Colonic mucosa (tissue), 4 donors: ENCODE results near the gene PHRF1. TPM values are rescaled to one million over a fixed set of nuclear protein-coding genes. Genes with fewer than 3 reads are reported as not detected.
A peak's percentile ranks its signal among the peaks of the same experiment; 100 is the strongest.

ENCODE experiments used
- DNase-seq: peaks from one replicate; pipeline ENCODE4 v3.0.0-alpha.2; 2020
- H3K27ac ChIP-seq: fragments of 200-600 bp; one replicate; pipeline ENCODE4 v1.8.0; 2021
- H3K27me3 ChIP-seq: fragments of 200-600 bp; one replicate; pipeline ENCODE4 v1.8.0; 2021
- H3K36me3 ChIP-seq: fragments of 200-600 bp; one replicate; pipeline ENCODE4 v1.8.0; 2021
- H3K4me1 ChIP-seq: fragments of 200-600 bp; one replicate; pipeline ENCODE4 v1.8.0; 2021; ENCODE audit warnings: mild to moderate bottlenecking
- H3K4me3 ChIP-seq: fragments of 200-600 bp; one replicate; pipeline ENCODE4 v1.8.0; 2021
- H3K9ac ChIP-seq, 2 donors: one replicate each; pipeline ENCODE4 v1.7.0; 2013; ENCODE audit warnings: control low read depth in 2 of 2, low read depth in 2 of 2, low read length in 2 of 2
- H3K9me3 ChIP-seq: fragments of 200-600 bp; one replicate; pipeline ENCODE4 v1.8.0; 2021
- CTCF ChIP-seq: fragments of 200-600 bp; IDR thresholded peaks from one replicate; pipeline ENCODE4 v1.8.0; 2022; ENCODE audit warnings: antibody characterized with exemption, mild to moderate bottlenecking
- intact Hi-C: fragments of 100-400 bp; cut with DNase I; formaldehyde crosslinking; loops from one replicate; pipeline ENCODE4 v1.14.1; 2022
- total RNA-seq, 2 donors: library from RNA; stranded (reverse); fragmentation: NEBNext Ultra II Directional in 1 of 2; extraction: Animal tissue kit (Norgen Biotek cat#: 25700) in 1 of 2; gene quantifications; one replicate each; pipeline ENCODE4 v1.2.1, GENCODE V29; 2021
- donor health status: healthy.
- donor health status: DM: no; HTN: no; CAD: no.
- donor health status: DM: no; HTN: no; CAD: no.

Gene PHRF1
- total RNA-seq, 2 donors from 2014 or later, result 29.4 to 41.9 TPM

GRCh38 chr11:614623-615503, 38.6 kb downstream of the PHRF1 start:
- H3K4me1 ChIP-seq, result peaks cover 41% of the 10 kb centered on the region
- no peak for TF ChIP-seq CTCF
- DNase-seq, result no peak
- no peaks in the 10 kb centered on the region for H3K9me3 ChIP-seq
- peaks cover 11% of the 10 kb centered on the region for H3K36me3 ChIP-seq
- H3K27ac ChIP-seq, result peak overlapping the region; percentile 95
- H3K27me3 ChIP-seq, result no peaks in the 10 kb centered on the region
- peak overlapping the region; percentile 69 for H3K4me3 ChIP-seq
- intact Hi-C loops, result loop anchor here (5.0 kb wide), 1 partner anchor 38 kb away; the partner anchor contains the start of gene PHRF1
- H3K9ac ChIP-seq, result peak overlapping the region; percentile 64 to 92

DNA sequence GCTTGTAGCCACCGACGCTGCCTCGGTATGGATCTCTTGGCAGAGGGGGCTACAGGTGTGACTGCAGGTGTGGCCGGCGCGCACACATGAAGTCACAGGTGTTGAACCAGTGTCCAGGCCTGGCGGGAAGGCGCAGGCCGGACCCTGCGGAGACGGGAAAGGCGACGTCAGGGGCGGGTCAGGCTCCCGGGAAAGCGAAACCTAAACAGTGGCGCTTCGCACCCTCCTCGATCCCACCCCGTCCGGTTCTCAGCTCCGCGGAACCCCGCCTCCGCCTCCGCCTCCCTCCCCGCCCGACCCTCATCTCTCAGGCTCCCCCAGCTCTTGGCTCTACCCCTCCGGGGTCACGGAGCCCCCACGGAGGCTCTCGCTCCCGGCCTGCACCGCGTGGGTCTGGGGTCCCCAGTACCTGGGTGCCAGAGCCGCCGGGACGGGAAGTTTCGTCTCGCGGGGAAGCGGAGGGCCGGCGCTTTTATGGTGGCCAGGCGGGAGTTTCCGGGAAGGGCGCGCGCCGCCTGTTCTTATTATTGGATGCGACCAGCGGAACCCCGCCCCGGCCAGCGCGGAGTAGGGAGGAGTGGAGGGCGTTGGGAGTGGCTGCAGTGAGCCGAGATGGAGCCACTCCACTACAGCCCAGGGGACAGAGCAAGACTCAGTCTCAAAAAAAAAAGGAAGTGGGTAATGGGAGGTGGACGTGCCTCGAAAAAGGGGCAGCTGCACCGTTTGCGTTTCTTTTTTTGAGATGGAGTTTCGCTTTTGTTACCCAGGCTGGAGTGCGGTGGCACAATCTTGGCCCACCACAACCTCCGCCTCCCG, 39.4 kb downstream of the PHRF1 start, which contains the start of gene IRF7:
Gene IRF7, minus strand, starts transcription at position 447 of the 816 bp plus-strand sequence. CDS start 586 bp downstream, outside the sequence.
- peak within 1 kb of the TSS; percentile 69 for H3K4me3 ChIP-seq
- H3K27ac ChIP-seq, result peak within 1 kb of the TSS; percentile 95
- peaks cover 41% of the 10 kb centered on the region for H3K4me1 ChIP-seq
- H3K27me3 ChIP-seq, result no peaks in the 10 kb centered on the region
- no peaks in the 10 kb centered on the region for H3K9me3 ChIP-seq
- DNase-seq, result peak; percentile 97
- H3K9ac ChIP-seq, result peak within 1 kb of the TSS; percentile 64 to 92
- H3K36me3 ChIP-seq, result peaks cover 11% of the 10 kb centered on the region
- TF ChIP-seq CTCF, result no peak
- intact Hi-C loops, result loop anchor here (5.0 kb wide), 1 partner anchor 38 kb away; the partner anchor contains the start of gene PHRF1

DNA sequence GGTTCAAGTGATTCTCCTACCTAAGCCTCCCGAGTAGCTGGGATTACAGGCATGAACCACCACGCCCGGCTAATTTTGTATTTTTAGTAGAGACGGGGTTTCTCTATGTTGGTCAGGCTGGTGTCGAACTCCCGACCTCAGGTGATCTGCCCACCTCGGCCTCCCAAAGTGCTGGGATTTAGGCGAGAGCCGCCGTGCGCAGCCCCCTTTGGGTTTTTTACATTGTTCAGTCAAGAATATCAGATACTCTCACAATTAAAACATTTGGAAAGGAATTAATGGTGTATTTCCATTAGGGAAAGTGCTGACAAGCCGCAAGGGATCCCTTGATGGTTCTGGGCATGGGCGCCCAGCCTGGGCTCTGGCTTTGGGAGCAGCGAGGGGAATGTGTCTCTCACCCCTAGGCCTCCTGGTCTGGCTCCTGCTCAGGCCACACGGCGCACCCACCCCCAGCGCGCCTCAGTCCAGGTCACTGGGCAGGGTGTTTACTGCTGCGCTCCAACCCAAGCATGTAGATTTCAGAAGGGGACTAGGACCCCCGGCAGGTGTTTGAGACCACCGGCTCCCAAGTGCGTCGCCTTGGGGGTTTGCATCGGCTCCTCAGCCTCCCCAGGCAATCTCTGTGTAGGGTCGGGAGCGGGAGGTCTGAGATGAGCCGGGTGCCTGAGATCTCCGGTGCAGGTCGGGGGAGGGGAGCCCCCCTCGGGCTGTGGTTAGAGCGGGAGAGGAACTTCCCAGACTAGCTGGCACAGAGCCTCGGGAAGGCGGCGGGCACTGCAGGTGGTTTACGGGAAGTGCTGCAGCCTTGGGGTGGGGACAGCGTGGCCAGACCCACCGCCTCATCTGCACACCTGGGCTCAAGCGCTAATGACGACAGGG, 40.3 kb downstream of the PHRF1 start:
- Histone ChIP-seq H3K27ac (peak overlapping the region; percentile 95), H3K4me1 (peaks cover 40% of the 10 kb centered on the region), H3K9me3 (no peaks in the 10 kb centered on the region), H3K27me3 (no peaks in the 10 kb centered on the region), H3K4me3 (peak overlapping the region; percentile 69), H3K36me3 (peaks cover 11% of the 10 kb centered on the region), H3K9ac (no peak overlapping the region)
- DNase-seq, result no peak
- TF ChIP-seq CTCF, result no peak
- intact Hi-C loops, result loop anchor here (5.0 kb wide), 1 partner anchor 39 kb away; the partner anchor contains the start of gene PHRF1

DNA sequence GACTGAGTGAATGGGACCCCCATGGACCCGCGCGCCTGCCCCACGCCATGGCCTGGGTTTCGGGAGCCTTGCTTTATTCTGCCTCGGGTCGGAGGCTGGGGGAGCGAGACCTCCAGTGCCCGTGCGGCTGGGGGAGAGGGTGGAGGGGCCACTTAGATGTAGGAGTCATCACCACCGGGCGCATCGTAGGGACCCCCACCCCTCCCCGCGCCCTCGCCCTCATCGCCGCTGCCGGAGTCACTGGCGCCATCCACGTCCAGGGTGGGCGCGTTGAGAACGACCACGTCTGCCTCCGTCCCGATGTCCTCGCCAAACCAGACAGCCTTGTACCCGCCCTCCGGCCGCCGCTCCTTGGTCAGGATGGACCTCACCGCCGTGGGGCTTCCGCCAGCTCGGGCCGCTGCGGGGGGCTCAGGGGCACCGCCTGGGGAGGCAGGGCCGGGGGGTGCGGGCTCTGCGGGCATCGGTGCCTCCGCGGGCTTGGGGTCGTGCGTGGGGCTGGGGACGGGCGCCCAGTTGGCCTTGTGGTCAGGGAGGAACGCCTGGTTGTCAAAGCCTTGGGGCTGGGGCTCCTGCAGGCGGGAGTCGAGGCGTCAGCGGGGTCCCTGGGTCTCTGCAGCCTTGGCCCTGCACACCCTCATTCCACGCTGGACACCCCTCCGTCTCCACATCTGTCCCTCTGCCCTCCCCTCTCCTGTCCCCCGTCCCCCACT, 41.1 kb downstream of the PHRF1 start:
- no peak for TF ChIP-seq CTCF
- intact Hi-C loops, result loop anchor here (5.0 kb wide), 1 partner anchor 40 kb away; the partner anchor contains the start of gene PHRF1
- H3K4me1 ChIP-seq, result peaks cover 32% of the 10 kb centered on the region
- no peak overlapping the region for H3K27ac ChIP-seq
- H3K36me3 ChIP-seq, result peaks cover 6% of the 10 kb centered on the region
- H3K27me3 ChIP-seq, result no peaks in the 10 kb centered on the region
- H3K4me3 ChIP-seq, result no peak overlapping the region
- H3K9me3 ChIP-seq, result no peaks in the 10 kb centered on the region
- no peak overlapping the region for H3K9ac ChIP-seq
- DNase-seq, result no peak
